Stimulated activated CD4-positive, alpha-beta T cell treated with anti-CD3 and anti-CD28 coated beads, Interleukin-1b, Interleukin-23, amount 100 ng/mL, for 48 hours (primary cell): ENCODE measurements around the gene ZNF526.
A peak's percentile ranks its signal among the peaks of the same experiment; 100 is the strongest.
"Not testable (repeated sequence)": the region's sequence is repeated elsewhere in the genome, so short reads cannot be mapped to it uniquely, and the experiment has no call there.

ENCODE experiments used
- DNase-seq: peaks from one replicate; pipeline ENCODE4 v3.0.0-alpha.2; 2020

The ZNF526 gene

DNA sequence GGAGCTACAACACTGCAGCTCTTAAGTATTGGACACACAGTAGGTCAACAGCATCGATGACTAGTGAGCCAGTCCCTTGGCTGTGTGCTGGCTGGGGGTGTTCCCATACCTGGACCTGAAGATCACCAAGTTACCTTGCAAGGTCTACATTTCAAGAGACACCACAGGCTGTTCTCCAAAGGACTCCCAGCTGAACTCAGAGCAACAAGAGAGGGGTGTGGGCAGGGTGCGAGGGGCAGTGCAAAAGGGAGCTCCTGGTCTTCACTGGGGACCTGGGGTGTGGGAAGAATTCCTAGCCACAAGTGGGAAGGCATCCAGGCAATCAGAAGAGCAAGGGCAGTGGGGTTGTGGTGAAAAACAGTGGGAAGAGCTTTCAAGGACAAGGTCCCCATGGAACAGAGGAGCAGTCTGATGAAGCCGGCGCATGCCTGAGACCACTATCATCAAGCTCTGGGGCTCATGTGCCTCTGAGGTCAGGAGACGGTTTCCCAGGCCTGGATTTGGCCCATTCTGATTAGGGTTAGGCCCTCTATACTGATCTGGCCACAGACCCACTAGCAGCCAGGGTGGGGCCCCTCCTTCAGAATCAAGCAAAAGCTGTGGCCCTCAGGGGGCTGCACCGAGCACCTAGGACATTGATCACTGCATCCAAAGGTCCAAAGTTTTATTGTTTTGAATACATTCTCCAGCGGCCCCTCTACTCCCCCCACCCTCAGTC, 27.0 kb downstream of the ZNF526 start:
- no peak for DNase-seq

DNA sequence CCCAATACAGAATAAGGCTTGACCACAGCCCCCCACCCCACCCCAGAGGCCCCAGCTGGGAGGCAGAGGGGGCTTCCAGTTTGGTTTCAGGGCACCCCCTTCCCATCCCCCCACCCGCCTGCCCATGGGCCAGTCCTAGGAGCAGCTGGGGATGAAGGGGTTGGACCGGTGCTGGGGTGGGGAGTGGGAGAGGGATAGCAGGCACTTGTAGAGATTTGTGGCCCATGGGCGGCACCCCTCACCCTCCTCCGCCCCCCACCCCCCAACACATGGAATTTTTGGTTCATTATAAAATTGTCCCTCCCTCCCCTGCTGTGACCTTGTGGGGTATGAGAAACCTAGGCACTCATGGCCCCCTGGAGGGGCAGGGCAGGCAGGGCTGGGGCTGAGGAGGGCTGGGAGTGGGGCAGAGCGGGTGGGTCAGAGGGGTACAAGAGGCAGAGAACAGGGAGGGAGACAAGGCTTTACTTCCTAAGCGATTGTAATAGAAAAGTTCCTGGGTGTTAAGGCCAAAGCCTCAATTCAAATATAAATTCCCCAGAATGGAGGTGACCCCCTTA, 27.6 kb downstream of the ZNF526 start:
- no peak for DNase-seq

DNA sequence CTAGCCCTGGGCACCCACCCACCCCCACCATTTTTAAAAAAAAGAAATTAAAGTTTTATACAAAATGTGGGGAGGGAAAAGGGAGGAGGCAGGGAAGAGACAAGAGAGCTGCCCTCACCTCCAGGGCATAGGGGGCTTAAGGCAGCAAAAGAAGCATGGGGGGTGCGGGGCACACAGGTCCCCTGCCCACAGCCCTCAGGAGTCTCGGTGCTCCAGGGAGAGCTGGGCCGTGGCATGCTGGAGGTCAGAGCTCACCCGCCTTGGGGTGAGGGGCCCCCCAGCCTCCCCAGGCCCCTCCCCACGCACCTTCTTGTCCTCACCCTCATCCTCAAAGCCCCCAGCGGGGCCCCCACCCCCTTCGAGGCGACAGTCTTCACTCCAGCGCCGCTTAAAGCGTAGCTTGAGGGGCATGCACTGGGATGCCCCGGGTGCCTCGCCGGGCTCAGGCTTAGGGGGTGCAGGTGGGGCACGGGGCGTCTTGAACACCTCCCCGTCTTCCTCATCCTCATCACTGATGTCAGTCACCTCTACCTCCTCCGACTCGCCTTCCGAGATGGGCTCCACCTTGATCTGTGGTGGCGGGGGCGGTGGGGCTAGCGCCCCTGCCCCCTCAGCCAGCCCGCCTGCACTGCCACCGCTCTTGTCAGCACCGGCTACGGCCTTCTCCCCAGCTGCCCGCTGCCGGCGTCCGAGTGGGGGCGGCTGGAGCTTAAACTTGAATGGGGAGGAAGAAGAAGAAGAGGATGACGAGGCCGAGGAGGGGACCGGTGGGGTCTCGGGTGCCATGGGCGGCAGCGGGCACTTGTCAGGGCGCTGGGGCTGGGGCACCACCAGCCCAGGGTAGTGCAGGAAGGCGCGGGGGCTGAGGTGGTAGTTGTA, 28.4 kb downstream of the ZNF526 start:
- DNase-seq, result no peak

DNA sequence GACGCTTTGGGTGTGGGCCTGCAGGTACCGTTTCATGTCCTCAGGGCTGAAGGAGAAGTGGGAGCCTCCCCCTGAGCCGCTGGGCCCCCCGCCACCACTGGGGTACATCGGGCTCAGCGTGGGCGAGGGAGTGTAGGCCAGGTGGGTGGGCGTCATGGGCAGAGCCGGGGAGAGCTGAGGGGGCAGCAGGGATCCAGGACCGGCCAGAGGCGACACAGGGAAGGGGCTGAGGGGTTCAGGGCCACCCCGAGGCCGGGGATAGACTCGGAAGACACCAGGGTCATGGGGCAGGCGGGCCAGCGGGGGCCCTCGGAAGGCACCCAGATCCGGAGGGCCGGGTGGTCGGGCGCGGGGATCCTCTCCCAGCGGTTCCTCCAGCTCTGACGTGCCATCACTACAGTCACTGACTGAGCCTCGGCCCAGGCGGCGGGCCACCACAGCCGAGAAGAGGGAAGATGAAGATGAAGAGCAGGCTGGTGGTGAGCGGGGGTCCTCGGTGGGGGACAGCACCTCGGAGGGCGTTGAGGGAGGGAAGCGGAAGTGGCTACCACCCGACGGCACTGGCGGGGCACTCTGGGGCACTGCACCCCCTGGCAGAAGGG, 29.1 kb downstream of the ZNF526 start:
- no peak for DNase-seq

DNA sequence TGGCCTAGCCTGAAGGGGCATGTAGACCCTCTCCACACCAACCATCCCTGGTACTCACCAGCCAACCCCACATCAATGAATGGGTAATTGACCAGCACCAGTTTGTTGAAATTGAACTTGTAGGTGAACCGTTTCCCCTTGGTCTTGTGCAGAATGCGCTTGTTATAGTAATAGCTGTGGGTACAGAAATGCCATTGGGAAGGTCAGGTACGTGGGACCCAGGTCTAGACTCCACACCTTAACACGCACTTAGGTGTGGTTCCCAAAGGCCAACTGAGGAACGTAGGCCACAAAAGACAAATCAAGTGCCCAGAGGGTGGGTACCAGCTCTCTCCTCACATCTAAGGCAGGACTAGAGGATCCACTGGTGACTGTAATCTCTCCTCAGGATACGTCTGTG, 29.7 kb downstream of the ZNF526 start:
- DNase-seq, result no peak

DNA sequence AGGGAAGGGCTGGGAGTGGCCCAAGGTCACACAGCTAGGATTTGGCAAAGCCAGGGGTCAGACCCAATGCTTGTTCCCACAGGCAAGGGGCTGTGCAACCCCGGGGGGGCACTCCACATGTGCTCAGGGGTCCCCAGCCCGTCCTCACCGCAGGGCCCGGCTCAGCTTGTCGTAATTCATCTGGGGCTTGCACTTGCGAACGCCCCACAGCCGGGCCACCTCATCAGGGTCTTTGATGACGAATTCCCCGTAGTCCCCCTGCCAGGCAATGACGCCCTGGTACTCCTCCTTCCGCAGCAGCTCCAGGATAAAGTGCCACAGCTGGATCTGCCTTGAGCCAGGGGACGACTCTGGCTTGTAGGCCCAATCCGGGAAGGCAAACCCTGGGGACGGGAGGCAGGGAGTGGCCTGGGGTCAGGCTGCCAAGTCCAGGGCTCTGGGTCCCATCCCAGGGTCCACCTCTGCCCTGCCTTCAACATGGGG, 30.1 kb downstream of the ZNF526 start:
- no peak for DNase-seq

DNA sequence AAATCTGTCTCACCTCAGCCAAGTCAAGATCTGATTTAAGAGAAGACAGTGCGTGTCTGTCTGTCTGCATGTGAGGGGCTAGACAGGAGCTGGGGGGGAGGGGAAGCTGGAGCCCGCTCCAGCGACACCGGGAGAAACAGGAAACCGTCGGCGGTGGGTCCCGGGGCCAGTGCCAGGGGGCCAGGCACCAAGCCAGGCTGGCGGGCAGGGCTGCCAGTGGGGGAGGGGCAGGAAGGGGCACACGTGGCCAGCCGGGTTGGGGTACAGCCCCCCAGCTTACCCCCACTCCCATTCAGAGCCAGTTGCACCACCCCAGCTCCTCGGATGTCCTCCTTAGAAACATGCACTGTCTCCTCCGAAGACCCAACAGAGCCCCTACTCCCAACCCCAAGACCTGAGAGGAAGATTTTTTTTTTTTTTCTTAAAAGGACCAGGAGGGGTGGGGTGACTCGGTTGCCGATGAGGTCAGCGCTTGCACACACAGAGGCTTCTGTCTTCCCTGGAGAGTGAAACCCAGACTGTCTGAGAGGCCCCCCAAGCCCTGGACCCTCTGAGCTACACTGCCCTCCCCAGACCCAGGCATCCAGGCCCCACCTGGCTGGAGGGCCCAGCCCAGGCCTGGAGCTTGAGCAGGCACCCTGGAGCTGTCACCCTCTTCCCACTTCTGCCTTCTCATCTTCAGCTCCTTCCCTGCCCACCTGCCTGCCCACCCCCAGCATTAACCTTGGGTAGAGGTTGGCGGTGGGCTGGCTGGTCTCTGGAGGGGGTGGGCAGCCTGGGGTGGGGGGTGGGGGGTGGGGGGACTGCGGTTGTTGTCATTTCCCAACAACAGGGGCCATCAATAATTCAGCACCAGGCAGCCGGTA, 30.8 kb downstream of the ZNF526 start:
- DNase-seq, result no peak

DNA sequence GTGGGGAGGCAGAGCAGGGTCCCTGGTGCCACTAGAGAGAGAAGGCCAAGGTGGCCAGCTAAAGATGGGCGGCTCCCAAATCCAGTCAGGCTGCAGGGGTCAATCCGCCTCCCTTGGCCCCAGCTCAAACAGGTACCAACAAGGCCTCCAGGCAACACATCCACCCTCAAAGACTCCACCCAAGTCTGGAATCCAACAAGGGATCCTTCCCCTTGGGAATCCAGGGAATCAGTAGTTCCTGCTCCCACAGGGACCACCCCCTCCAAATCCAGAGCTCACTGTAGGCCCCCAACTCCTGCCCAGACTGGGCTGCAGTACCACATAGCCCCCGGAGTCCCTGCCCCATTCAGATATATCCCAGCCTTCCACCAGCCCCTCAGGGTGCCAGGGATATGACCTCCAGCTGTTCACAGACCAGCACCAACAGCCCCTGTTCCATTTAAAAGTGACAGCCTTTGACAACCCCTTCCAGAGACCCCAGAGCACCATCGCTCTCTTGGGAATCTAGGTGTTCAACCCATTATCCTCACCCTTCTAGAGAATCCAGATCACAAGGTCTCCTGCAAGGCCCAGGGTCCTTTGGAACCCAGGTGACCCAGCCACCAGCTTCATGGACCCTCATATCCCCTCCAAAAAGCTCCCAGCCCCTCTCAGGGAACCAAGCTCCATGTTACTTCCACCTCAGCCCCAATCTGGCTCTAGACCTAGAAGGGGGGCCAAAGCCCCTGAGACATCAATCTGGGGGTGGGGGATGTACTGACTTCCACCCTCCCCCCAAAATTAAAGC, 31.7 kb downstream of the ZNF526 start:
- no peak for DNase-seq

DNA sequence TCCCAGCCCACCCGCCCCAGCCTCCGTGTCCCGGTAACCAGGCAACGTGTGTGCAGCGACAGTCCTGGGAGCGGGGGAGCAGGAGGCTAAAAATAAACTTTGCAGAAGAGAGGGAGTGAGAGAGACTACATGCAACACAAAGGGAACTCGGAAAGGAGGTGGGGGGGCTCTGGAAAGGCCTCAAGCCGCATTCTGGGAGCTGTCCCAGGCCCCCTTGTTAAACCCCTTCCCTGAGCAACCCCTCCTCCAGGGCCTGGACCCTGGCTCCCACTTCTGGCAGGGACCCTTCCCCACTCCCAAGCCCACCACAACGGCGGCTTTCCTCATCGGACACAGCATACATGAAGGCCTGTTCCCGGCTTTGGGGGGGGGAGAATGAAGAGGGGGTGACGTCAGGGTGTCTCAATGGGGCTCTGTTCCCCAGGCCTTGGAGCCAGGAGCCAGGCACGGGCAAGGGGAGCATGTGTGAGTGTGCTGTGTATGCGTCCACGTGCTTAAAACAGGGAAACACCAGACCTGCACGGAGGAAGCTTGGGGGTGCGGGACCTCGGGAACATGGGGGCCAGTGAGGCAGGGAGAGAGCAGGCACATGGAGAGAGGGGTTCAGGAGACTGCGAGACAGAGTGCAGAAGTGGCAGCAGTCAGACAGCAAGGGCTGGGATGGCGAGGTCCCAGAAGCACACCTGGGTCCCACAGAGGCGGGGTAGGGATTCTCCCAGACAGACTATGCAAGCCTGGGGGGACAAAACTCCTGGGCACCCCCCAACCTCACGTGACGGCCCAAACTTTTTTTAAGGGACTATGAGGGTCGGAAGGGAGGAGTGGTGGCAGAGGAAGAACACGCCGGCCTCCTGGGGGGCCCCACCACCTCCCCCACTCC, 32.5 kb downstream of the ZNF526 start:
- no peak for DNase-seq

DNA sequence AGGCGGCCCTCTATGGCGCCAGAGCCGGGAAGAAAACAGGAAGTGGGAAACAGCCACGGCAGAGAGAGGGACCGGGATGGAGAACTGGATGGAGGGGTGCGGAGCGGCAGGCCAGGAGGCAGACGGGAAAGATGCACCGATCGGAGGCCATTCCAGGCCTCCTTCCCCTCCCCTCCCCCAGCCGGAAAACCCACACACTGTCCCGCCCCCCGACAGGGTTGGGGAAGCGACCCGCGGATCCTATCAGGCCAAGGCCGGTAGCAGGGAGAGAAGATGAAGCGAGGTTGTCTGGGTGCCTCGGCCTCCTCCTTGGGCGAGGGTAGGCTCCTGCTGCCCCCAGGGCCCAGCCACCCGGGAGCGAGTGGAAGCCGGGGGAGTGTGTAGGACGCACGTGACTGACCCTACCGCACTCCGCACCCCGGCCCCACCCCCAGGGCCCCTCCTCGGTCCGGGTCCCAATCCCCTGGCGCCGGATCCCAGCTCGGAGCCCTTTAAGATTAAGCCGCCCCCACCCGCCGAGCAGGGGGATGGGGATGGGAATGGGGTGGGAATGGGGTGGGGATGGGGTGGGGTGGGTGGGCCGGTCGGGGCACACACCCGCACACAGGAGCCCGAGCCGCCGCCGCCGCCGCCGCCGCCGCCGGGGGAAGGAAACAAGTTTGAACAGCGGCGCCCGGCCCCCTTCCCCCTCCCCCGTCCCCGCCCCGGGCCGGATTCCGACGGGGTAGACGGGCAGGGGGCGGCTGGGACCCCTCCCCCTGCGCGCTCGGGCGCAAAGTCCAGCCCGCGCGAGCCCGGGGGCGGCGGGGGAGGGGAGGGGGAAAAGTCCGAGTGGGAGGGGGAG, 33.4 kb downstream of the ZNF526 start:
- DNase-seq, result peak; percentile 59

DNA sequence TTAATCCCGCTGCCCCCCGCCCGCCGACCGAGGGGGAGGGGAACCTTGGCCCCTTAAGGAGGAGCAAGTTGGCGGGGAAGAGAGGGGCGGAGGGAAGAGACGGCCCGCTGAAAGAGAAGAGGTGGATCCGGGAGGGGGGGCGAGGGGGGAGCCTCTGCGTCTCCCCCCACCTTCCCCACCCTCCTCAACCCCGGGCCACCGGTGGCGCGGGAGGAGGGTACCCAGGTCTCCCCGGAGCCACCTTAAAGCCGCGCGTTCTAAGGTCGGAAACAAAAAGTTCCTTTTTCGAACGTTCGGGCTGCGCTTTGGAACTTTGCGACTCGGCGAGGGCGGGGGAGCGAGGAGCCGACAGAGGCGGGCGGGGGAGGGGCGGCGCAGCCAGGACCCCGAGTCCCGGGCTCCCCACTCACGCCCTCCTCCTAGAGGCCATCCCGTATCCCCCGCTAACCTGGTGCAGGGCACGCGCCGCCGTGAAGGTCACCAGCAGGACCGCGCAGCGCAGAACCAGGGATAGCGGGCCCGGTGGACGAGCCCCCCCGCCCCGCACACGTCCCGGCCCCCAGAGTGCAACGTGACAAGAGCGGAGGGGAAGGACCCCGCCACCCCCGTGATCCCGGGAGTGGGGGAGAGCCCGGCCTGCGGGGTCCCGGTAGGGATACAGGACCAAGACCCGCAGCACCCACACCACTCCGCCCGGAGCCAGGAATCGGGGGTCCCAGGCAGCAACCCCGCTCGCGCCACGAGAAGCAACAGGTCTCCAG, 34.2 kb downstream of the ZNF526 start:
- DNase-seq, result peak; percentile 74

DNA sequence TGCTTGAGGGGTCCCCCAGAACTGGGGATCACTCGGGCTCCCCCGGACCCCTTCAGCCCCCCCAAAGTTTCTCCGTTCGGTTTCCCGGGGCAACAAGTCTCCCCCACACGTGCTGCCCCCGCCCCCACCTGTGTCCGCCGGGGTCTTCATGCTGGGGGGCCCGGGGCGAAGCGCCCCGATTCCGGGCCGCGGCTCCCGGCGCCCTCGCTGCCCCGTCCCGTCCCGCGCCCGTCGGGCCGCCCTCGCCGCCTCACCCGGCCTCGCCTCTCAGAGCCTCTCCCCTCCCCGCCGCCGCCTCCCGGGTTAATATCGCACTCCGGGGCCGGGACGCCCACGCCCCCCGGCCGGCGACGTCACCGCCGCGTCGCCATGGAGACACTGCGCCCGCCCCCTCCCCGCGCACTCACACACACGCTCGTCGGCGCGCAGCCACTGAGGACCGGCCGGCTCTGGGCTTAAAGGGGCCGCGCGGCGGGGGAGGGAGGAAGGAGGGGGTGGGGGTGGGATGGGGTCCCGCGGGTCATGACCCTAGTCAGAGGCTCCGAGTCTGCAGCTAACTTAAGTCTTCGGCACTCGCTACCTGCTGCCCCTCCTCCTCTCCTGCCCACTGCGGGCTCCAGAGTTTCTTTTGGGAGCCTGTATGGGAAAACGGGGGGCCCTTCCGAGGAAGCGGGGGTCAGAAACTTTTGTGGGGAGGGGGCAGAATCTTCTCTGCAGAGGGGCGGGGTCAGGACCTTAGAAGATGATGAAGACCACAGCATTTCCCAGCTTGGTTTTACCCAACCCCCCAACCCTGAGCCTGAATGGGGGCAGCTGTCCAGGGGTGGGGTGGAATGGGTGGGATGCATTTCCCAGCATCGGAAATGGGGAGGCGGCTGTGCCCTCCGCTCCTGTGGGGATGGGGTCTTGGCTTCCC, 35.0 kb downstream of the ZNF526 start, which contains the start of gene ERF:
Gene ERF (minus strand): TSS at position 279 of the 916 bp plus-strand sequence. CDS start 129 bp downstream, at position 150.
- peak; percentile 92 for DNase-seq

DNA sequence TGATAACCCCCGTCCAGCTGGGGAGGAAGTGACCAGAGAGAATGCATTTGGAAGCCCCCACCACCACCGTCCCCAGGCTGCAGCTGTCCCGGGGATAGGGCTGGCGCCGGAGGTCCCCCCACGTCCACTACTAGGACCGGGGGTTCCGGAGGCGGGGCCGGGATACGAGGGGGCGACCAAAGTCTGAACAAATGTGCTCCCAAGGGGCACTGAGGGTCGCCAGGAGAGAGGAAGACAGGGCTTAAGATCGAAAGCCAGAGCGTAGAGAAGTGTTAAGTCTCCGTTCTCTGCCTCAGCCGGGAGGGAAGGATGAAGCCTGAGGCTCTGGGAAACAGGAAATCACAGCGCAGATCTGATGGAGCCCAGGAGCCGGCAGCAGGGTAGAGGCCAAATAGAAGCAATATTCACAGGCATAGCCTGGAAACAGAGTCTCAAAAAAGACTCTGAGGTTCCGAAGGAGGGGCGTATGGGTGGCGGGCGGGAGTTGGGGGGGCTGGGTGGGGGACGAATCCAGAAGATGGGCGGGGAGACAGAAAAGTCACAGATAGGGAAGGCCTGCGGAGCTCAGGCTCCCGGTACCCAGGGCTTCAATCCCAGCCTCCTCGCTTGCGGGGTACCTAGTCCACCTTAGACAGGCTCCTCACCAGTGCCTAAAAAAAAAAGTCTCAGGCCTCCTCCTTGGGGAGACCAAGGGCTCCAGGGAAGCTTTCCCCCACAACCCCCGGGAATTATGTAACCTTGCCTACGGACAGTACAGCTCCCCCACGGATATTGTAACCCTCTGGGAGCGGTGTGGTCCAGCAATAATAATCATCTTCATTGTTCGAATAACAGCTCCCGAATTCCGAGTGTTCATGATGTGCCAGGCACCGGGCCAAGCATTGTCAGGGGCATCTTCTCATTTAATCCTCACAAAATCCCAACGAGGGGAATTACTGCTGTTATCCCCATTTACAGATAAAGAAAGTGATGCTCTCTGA, 35.9 kb downstream of the ZNF526 start:
- DNase-seq, result no peak

DNA sequence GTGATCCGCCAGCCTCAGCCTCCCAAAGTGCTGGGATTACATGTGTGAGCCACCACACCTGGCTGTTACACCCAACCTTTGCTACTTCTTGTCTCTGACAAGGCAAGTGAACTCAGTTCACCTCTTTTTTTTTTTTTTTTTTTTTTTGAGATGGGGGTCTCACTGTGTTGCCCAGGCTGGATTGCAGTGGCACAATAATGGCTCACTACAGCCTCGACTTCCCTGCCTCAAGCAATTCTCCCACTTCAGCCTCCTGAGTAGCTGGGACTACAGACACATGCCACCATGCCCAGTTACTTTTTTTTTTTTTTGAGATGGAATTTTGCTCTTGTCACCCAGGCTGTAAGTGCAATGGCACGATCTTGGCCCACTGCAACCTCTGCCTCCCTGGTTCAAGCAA, 37.7 kb downstream of the ZNF526 start:
- not testable (repeated sequence) for DNase-seq

DNA sequence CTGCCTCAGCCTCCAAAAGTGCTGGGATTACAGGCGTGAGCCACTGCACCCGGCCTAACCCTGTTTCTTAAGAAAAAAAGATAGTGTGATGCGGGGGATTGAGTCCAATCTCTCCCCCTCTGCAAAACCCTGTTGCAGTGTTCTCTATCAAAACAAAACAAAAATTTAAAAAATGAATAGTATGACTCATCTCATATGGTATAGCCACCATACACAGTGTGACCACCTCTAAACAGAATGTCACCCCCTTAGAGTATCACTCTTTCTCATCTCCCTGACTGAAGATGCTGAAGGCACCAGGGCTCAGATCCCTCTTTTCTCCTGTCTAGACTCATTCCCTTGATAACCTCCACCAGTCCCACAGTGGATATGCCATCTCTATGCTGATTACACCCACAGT, 41.7 kb downstream of the ZNF526 start:
- DNase-seq, result no peak

DNA sequence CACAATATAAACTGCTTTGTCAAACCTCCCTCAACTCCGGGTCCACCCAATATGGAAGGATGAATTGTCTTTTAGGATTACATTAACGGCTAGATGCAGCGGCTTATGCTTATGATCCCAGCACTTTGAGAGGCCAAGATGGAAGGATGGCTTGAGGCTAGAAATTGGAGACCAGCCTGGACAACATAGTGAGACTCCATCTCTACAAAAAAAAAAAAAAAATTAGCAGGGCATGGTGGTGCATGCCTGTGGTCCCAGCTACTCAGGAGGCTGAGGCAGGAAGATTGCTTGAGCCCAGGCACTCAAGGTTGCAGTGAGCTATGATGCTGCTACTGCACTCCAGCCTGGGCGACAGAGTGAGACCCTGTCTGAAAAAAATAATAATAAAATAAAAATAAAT, 46.0 kb downstream of the ZNF526 start:
- not testable (repeated sequence) for DNase-seq
